ENCODE data around the gene CCNJ.
A peak's percentile ranks its signal among the peaks of the same experiment; 100 is the strongest.
"Not testable (repeated sequence)": the region's sequence is repeated elsewhere in the genome, so short reads cannot be mapped to it uniquely, and the experiment has no call there.

CCNJ gene, protein sequence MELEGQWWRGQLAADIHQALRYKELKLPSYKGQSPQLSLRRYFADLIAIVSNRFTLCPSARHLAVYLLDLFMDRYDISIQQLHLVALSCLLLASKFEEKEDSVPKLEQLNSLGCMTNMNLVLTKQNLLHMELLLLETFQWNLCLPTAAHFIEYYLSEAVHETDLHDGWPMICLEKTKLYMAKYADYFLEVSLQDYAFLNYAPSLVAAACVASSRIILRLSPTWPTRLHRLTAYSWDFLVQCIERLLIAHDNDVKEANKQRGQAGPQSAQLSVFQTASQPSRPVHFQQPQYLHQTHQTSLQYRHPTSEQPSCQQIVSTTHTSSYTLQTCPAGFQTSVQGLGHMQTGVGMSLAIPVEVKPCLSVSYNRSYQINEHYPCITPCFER

DNA sequence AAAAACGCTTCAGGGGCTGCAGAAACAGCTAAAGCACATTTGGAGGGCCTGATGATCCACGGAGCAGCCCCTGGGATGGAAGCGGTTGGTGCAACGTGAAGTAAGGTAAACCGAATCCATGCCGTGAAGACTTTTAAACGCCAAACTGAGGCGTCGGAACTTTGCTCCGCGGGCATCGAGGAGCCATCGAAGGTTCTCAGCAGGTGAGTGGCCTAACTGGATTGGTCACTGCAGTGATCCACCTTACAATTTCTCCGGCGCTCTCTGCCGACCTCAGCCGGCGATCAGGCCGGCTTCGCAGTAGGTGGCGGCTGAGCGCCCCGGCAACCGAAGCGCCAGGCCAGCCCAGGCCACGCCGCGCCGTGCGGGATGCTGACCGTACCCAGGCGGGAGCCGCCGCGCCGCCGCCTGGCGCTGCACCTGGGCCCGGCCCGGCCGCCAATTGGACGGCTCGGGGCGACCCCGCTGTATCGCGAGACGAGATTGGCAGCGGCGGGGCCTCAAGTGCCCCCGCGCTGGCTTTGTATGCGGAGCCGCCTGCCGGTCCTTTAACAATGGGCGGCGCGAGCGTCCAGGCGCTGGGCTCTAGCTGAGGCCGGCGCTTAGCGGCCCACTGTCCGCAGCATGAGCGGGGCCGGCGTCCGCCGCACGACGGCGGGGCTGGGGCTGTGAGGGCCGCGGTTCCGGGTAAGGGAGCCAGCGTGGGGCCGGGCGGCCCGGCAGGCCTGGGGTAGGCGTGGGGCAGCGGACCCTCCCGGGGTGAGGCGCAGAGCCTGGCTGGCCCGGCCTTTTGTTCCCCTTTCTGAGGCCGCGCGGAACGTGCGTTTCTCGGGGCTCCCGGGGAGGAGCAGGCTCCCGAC lies at the start of gene CCNJ:
TSS of gene CCNJ (plus strand) at position 551 of the 860 bp plus-strand sequence. CDS start 811 bp downstream, outside the sequence.
- DNase-seq = peak; percentile 61

DNA sequence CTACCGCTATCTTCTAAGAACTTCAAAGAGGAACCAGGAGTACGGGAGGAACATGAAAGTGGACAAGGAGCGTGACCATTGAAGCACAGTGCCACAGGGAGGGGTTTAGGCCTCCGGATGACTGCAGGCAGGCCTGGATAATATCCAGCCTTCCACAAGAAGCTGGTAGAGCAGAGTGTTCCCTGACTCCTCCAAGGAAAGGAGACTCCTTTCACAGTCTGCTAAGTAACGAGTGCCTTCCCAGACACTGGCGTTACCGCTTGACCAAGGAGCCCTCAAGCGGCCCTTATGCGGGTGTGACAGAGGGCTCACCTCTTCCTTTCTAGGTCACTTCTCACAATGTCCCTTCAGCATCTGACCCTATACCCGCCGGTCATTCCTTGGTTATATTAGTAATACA lies 49.0 kb upstream of the CCNJ start:
- not testable (repeated sequence) for DNase-seq

DNA sequence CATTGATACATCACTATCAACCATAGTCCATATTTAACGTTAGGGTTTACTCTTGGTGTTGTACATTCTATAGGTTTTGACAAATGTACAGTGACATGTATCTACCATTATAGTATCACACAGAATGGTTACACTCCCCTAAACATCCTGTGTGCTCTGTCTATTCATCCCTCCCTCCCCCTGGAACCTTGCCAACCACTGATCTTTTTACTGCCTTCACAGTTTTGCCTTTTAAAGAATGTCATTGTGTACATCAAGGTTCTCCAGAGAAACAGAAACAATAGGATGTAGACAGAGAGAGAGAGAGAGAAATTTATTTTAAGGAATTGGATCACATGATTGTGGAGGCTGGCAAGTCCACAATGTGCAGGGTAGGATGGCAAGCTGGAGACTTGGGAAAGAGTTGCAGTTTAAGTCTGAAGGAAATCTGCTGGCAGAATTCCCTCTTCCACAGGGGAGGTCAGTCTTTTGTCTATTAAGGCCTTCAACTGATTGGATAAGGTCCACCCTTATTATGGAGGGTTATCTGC lies 45.1 kb upstream of the CCNJ start:
- no peak for DNase-seq

DNA sequence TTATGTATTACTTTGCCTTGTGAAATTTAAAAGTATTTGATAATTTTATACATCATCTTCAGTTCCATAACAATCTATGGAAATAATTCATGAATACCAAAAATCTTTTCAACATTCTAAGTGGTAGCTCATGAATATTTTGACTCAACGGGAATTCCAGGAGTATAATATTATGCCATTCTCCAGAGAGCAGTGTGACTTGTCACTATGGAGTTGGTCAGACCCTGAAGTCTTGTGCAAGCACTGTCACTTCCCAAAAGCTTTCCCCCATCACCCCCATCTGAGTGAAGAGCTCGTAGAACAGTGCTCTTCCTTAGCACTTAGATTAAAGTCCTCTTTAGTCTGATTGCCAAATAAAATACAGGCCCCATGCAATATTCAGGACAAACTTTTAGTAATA lies 29.4 kb upstream of the CCNJ start:
- DNase-seq = no peak

DNA sequence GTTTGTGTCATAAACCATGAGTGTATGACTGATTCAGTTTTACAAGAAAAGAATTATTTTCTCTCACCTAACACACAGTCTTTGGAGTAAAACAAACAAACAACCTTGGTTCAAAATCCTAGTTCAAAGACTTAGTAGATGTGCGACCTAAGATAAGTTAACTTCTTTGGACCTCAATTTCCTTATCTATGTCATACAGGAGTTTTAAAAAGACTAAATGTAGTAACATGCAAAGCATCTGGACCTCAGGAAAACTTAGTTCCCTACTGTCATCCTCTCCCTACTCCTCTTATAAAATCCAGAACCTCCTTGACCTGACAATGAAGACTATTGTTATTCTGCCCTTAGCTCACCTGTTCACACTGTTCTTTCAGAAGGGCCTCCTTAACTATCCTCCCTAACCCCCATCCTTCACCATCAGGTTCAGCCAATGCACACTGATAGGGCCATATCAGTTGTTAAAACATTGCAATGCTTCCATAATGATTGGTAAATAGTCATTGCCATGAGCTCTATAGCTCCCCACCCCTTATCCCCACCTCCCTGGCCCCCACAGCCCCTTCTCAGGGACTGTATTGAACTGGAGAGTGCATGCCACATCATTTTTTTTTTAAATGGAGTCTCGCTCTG lies 28.8 kb upstream of the CCNJ start:
- no peak for DNase-seq

DNA sequence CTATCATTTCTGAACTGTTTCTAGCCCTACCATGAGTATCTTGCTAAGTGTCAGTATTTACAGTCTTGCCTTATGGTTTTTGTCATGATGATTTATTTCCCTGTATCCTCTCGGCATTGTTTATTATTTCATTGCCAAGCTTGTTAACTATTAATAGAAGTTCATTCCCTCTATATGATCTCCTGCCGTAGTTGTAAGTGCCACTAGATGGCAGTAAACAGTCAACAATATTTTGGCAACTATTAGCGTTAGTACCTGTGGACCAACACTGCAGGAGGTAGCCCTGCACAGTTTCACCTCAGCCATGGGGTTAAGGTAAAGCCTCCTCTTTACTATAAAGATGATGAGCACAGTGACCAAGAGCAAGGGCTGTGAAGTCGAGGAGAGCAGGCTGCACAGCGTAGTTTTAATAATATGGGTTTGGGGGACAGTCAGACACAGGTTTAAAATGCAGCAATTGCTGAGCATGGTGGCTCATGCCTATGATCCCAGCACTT lies 26.1 kb upstream of the CCNJ start:
- peak; percentile 28 for DNase-seq

DNA sequence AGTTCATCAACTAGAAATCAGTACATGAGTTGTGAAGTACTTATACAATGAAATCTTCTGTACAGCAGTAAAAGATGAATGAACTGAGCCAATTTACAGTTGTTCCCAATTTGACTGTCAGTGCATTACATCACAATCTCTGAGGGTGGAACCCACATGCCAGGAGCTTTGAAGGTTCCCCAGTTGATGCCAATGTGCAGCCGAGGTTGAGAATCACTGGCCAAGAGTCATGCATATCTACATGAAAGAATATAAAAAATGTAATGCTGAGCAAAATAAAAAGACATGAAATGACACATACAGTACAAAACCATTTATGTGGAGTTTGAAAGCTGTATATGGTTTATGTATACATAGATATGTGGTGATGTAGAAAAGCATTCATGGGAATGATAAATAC lies 22.1 kb upstream of the CCNJ start:
- DNase-seq = no peak

DNA sequence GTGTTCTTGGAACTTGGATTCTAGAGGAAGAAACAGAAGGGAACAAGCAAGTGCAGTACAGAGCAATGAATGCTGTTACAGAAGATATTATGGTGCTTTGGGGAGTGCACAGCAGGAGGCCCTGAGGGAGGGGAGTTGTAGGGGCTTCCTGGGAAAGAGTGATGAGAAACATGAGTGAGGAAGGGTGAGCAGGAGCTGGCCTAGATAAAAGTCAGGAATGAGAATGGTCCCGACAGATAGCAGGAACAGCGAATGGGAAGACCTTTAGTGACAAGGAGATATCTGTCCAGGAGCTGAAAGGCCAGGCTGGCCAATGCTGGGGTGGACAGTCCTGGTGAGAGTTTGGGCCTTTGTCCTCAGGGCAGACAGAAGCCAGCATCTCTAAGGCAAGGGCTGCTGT lies 20.6 kb upstream of the CCNJ start:
- no peak for DNase-seq

DNA sequence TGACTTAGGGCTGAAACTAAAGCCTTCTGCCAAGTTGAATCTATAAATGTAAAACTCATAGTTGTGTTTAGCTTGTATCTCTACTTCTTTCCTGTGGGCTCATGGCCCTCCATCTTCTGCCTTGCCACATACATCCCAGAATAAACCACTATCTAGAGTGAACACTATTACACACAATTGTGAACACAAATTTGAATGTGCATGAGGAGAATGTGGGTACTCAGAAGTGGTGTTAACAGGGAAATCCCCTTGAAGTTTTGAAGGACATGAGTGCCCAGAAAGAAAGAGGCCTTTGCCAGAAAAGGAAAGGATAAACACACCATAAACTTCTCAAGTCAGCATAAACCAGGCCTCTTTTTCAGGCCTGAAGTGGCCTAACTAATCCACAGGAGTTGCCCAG lies 20.2 kb upstream of the CCNJ start:
- DNase-seq = no peak

DNA sequence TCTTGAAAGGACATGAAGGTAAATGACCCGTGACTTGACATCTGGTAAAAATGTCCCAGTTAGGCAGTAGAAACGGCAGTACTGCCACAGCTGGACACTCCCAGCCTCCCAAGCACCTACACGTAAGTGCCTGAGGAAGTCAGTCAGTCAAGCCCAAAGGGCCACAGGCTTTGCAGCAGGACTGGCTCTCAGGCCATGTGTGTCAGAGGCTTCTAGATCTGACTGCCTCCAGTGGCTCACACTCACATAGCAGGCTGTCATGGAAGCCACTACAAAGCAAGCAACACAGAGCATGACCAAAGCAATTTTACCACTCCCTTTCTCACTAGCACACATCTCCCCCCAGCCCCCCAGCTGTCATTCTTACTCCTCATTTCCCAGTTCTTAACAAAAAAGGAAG lies 17.8 kb upstream of the CCNJ start:
- DNase-seq = no peak

DNA sequence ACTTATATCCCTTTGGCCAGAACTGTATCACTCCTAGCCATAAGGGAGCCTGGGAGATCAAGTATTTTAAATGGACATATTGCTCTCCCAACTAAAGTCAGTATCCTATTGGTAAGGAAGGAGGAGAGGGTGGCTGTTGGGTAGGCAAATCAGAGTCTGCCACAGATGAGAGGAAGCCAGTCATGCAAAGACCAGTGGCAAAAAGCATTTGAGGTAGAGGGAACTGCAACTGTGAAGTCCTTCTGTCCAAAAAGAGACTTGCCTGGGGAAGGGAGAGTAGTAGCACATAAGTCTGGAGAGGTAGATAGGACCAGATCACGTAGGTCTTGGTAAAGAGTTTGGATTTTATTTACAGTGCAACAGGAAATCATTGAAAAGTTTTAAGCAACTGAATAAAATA lies 8.8 kb upstream of the CCNJ start:
- DNase-seq = no peak

DNA sequence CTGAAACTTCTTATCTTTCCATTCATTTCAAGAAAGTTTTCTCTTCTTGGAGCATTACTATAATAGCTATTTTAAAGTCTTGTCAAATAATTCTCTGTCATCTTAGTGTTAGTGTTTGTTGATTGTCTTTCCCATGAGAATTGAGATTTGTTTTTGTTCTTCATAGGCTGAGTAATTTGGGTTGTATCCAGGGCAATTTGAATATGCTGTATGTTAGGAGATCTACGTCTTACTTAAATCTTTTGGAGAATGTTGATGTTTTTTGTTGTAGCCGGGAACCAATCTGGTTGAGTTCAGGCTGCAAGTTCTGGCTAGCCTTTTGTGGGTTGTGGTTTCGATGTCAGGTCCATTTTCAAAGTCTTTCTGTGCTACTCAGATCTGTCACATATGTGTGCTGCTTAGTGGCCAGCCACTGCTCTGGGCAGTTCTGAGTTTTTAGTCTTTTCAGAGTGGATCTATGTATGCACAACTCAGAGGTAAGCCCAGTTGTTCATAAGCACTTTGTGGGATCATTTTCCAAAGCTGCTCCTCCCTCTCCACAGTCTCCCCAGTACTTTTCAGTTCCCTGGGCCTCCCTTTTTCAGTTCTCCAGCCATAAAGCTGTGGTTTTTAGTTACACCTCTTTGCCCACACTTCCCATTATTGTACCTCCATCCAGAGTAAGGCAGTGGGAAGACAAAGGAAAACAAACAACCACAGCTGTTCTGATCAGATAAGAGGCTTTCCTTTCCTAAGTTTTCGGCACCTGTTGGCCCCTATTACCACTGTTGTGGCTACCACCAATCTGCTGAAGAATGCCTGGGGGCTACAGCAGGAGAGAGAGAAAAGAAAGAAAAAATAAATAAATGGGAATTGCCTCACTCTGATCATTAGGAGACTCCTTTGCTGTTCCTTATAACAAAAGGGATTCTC lies 4.7 kb upstream of the CCNJ start:
- no peak for DNase-seq

DNA sequence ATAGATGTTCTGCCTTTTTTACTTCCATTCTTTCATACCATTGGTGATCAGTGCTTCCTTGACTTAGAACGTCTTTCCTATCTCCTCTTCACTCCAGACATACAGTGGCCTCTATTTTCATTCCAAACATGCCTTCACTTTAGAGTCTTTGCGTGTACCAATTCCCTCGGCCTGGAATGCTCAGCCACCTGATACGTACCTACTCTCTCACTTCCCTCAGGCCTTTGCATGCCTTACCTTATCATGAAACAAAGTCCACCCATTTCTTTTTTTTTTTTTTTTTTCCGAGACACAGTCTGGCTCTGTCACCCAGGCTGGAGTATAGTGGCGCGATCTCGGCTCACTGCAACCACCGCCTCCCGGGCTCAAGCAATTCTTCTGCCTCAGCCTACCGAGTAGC lies 2.2 kb upstream of the CCNJ start:
- DNase-seq = no peak

DNA sequence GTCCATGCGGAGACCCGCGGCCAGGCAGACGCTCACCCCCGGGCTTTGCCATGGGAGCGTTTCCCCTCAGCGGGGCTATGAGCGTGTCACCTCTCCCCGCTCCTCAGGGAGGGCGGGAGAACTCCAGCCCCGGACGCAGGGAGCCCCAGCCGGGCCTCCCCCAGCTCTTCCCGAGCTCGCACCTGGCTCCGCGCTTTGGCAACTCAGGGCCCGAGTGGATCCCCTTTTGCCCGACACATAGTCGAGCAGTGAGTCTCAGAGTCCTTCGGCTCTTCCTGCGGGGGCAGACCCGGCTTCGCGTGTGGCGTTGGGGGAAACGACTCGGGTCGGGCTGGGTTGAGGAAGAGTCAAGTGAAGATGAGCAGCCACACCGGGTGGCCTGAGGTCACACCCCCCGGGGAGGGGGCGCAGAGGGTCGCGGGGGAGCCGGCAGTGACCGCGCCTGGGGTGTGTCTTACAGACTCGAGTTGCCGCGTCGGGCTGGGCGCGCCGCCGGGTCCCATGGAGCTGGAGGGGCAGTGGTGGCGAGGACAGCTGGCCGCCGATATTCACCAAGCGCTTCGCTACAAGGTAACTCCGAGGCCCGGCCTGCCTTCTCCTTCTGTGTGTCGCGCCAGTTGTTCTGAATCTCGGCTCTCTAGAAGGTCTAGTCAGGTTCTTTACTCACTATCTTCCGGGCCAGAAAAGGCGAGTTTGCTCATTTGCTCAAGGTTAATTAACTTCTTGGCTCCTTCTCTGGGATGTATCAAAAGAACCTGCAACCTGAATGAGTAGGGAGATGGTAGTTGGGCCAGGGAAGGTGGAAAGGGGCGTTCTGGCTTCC lies 721 bp downstream of the CCNJ start:
- DNase-seq = peak; percentile 23

DNA sequence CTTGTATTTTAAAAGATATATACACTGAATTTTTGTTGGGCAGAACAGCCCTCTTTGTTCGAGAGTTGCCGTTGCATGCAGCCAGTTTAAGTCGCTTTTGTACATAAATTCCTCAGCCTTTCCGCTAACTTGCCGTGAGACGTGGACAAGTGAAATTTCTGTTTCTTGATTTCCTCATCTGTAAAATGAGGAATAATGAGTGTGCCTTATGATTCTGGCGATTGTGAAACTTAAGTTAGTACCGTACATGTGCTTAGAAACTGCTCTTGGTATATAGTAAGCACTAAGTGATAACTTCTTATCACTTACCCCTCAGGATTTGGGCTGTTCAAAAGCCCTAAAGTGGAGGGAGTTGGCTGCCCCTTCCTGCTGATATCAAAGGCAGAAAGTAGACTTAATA lies 1.4 kb downstream of the CCNJ start:
- DNase-seq = peak; percentile 57

DNA sequence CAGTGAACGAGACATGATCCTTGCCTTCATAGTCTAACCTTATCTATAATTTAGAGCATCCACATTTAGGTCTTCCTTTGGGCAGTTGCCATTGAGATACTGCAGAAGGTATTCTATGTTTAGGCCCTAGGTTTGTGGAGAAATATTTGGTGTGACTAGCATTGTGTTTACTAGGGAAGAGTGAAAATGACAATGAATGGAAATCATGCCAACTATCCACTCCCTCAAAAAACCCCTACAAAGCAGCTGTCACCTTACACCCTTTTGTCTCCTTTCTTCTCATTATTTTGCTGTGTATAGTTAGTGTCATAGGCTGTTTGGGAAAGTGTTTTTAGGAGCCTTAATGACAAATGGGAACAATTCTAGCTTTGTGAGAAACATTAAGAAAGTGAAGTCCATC lies 3.2 kb downstream of the CCNJ start:
- DNase-seq = no peak

DNA sequence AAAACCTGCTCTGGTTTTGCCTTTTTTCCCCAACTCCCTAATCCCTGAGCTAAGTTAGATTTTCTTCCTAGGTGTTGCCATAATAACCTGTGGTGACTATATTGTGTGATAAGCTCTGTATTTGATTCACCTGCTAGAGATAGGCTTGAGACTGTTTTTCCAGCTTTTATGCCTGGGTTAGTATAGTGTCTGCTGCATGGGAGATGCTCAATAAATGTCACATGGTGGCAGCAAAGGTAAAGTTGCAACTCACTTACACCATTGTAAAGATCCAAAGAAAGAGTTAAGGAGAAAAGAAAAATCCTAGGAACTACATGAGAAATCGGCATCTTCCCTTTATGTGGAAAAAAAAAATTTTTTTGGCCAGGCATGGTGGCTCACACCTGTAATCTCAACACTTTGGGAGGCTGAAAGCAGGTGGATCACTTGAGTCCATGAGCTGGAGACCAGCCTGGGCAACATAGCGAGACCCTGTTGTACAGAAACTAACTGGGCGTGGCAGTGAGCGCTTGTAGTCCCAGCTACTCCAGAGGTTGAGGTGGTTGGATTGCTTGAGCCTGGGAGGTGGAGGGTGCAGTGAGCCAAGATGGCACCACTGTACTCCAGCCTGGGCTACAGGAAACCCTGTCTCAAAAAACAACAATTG lies 3.7 kb downstream of the CCNJ start:
- DNase-seq = no peak

DNA sequence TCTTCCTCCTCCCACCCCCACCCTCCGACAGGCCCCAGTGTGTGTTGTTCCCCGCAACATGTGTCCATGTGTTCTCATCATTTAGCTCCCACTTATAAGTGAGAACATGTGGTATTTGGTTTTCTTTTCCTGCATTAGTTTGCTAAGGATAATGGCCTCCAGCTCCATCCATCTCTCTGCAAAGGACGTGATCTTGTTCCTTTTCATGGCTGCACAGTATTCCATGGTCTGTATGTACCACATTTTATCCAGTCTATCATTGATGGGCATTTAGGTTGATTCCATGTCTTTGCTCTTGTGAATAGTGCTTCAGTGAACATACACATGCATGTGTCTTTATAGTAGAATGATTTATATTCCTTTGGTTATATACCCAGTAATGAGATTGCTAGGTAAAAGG lies 4.5 kb downstream of the CCNJ start:
- DNase-seq = not testable (repeated sequence)

DNA sequence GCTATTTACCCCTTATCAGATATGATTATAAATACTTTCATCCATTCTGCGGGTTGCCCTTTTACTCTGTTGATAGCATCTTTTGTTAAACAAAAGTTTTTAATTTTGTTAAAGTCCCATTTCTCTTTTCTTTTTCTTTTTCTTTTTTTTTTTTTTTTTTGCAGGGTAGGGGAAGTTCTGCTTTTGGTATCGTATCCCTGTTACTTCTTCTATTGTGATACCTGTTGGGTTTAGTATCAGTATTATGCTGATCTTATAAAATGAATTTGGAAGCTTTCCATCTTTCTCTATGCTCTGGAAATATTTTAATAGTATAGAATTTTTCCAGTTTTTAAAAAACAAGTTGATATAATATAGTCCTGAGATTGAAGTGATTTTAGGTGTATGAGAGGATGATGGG lies 6.0 kb downstream of the CCNJ start:
- DNase-seq = no peak

DNA sequence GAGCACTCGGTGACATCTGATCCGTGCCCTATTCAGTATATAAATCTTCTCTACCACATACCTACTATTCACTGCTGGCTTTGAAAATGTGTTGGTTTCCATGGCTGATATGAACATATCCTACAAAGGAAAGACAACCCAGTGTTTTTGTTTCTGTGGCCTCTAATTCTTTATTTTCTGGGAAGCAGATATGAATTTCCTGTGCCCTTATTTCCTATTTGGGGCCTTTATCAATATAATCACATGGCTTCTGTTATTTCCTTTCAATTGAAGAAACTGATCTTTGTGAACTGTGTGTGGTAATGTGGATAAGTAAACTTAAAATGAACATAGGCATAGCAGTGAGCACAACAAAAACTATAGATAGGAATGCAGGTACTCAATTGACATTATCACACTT lies 10.6 kb downstream of the CCNJ start:
- DNase-seq = no peak

DNA sequence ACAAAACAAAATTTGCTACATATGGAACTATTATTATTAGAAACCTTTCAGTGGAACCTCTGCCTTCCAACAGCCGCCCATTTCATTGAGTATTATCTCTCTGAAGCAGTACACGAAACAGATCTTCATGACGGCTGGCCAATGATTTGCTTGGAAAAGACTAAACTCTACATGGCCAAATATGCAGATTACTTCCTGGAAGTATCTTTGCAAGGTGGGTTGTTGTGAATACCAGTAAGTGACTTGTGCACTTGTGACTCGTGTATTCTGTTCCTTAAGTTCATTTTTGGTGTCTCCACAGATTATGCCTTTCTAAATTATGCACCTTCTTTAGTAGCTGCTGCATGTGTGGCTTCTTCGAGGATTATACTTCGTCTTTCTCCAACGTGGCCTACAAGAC lies 13.4 kb downstream of the CCNJ start:
- no peak for DNase-seq
